Activated CD4-positive, alpha-beta T cell treated with anti-CD3 and anti-CD28 coated beads for 36 hours (primary cell): ENCODE results near the gene MAP7. TPM values are rescaled to one million over a fixed set of nuclear protein-coding genes. Genes with fewer than 3 reads are reported as not detected.
"Not testable (repeated sequence)": the region's sequence is repeated elsewhere in the genome, so short reads cannot be mapped to it uniquely, and the experiment has no call there.

Experiments
- ATAC-seq: fragments of 200-7000 bp; cut with Tn5 transposase; one replicate; pipeline ENCODE4 v1.10.0; 2021; ENCODE audit warnings: mild to moderate bottlenecking, moderate library complexity
- CTCF ChIA-PET: fragments of 350-600 bp; sonication (Branson Sonifier 250); formaldehyde crosslinking; loops from one replicate; lab custom pipeline; 2021; ENCODE audit warnings: antibody characterized with exemption; lab: Charles Lee
- POLR2A ChIA-PET: fragments of 350-600 bp; sonication (Branson Sonifier 250); formaldehyde crosslinking; loops from one replicate; lab custom pipeline; 2021; ENCODE audit warnings: antibody characterized with exemption, inconsistent platforms; lab: Charles Lee
- DNase-seq: peaks from one replicate; pipeline ENCODE4 v3.0.0-alpha.2; 2020
- H3K27ac Mint-ChIP-seq: one replicate; pipeline ENCODE4 v1.8.0; 2021; ENCODE audit warnings: mixed read lengths
- H3K27me3 Mint-ChIP-seq: one replicate; pipeline ENCODE4 v1.8.0; 2021; ENCODE audit warnings: mixed read lengths
- H3K36me3 Mint-ChIP-seq: one replicate; pipeline ENCODE4 v1.8.0; 2021; ENCODE audit warnings: low read depth, mixed read lengths
- H3K4me1 Mint-ChIP-seq: one replicate; pipeline ENCODE4 v1.8.0; 2021; ENCODE audit warnings: mixed read lengths
- H3K4me3 Mint-ChIP-seq: one replicate; pipeline ENCODE4 v1.8.0; 2021; ENCODE audit warnings: mild to moderate bottlenecking, moderate library complexity, mixed read lengths
- H3K9me3 Mint-ChIP-seq: one replicate; pipeline ENCODE4 v1.8.0; 2021; ENCODE audit warnings: low read depth, mixed read lengths
- intact Hi-C, 2 experiments: fragments of 100-400 bp; cut with DNase I in 1 of 2; cut with micrococcal nuclease in 1 of 2; formaldehyde crosslinking; loops; one replicate each; pipeline versions ENCODE4 v1.14.2 to v1.15.1; 2022 to 2024; cut with DNase I, micrococcal nuclease
- total RNA-seq, 2 experiments: library from RNA; stranded (reverse); gene quantifications; one replicate each; pipeline ENCODE4 v1.2.3, GENCODE V29; 2021

Gene MAP7
- total RNA-seq, 2 experiments from 2014 or later: 2.1 to 3.1 TPM

GRCh38 chr6:136404627-136405419 is 145.4 kb downstream of the MAP7 start:
- DNase-seq (no peak), ATAC-seq (no peak)
- intact Hi-C loops: no loop called here
- Mint-ChIP-seq H3K27ac (no peak overlapping the region), H3K9me3 (no peaks in the 10 kb centered on the region), H3K36me3 (no peaks in the 10 kb centered on the region), H3K27me3 (no peaks in the 10 kb centered on the region), H3K4me1 (peaks cover 1% of the 10 kb centered on the region), H3K4me3 (no peak overlapping the region)
- POLR2A ChIA-PET: no interaction called here
- CTCF ChIA-PET: interaction anchor here (0.6 to 0.8 kb wide), 3 partner anchors 11 to 54 kb away, joined by 3 to 6 read pairs (median 3); no protein-coding TSS in a partner anchor

GRCh38 chr6:136404007-136404406 is 146.2 kb downstream of the MAP7 start:
- DNase-seq (no peak), ATAC-seq (no peak)
- no peaks in the 10 kb centered on the region for H3K9me3 Mint-ChIP-seq
- POLR2A ChIA-PET: no interaction called here
- no peaks in the 10 kb centered on the region for H3K4me1 Mint-ChIP-seq
- no peak overlapping the region for H3K27ac Mint-ChIP-seq
- intact Hi-C loops: no loop called here
- H3K27me3 Mint-ChIP-seq: no peaks in the 10 kb centered on the region
- no peak overlapping the region for H3K4me3 Mint-ChIP-seq
- CTCF ChIA-PET: interaction anchor here (0.6 to 1.0 kb wide), 3 partner anchors 26 to 86 kb away, joined by 3 to 4 read pairs (median 3); no protein-coding TSS in a partner anchor
- H3K36me3 Mint-ChIP-seq: no peaks in the 10 kb centered on the region

GRCh38 chr6:136403110-136403980 is 146.9 kb downstream of the MAP7 start:
- intact Hi-C loops: no loop called here
- DNase-seq: no peak
- ATAC-seq: no peak
- CTCF ChIA-PET: interaction anchor here (0.8 to 1.0 kb wide), 2 partner anchors 26 to 85 kb away, joined by 3 to 4 read pairs; no protein-coding TSS in a partner anchor
- Mint-ChIP-seq H3K27me3 (no peaks in the 10 kb centered on the region), H3K4me3 (no peak overlapping the region), H3K36me3 (no peaks in the 10 kb centered on the region), H3K9me3 (no peaks in the 10 kb centered on the region), H3K27ac (no peak overlapping the region), H3K4me1 (no peaks in the 10 kb centered on the region)
- POLR2A ChIA-PET: no interaction called here

- intact Hi-C loops: no loop called here
Measured at GRCh38 chr6:136401749-136402148, 148.5 kb downstream of the MAP7 start.

GRCh38 chr6:136401236-136401635 is 149.0 kb downstream of the MAP7 start:
- H3K36me3 Mint-ChIP-seq, H3K27me3 Mint-ChIP-seq, ATAC-seq, H3K9me3 Mint-ChIP-seq, DNase-seq, intact Hi-C loops, POLR2A ChIA-PET, H3K27ac Mint-ChIP-seq, H3K4me3 Mint-ChIP-seq, H3K4me1 Mint-ChIP-seq: not testable (repeated sequence)
- CTCF ChIA-PET: interaction anchor here (0.6 kb wide), 1 partner anchor 281 kb away, joined by 3 read pairs; no protein-coding TSS in a partner anchor

More at GRCh38 chr6:136401749-136402148, 148.5 kb downstream of the MAP7 start:
- DNase-seq (no peak), ATAC-seq (no peak)
- no peaks in the 10 kb centered on the region for H3K27me3 Mint-ChIP-seq
- H3K36me3 Mint-ChIP-seq: no peaks in the 10 kb centered on the region
- no peaks in the 10 kb centered on the region for H3K9me3 Mint-ChIP-seq
- POLR2A ChIA-PET: interaction anchor here (0.7 kb wide), 1 partner anchor 1935 kb away, joined by 3 read pairs; no protein-coding TSS in a partner anchor
- H3K27ac Mint-ChIP-seq: no peak overlapping the region
- CTCF ChIA-PET: interaction anchor here (0.6 kb wide), 1 partner anchor 280 kb away, joined by 3 read pairs; no protein-coding TSS in a partner anchor
- H3K4me1 Mint-ChIP-seq: no peaks in the 10 kb centered on the region
- H3K4me3 Mint-ChIP-seq: no peak overlapping the region

GRCh38 chr6:136398453-136398852 is 151.8 kb downstream of the MAP7 start:
- H3K9me3 Mint-ChIP-seq: no peaks in the 10 kb centered on the region
- no peak overlapping the region for H3K4me3 Mint-ChIP-seq
- H3K4me1 Mint-ChIP-seq: no peaks in the 10 kb centered on the region
- no peak overlapping the region for H3K27ac Mint-ChIP-seq
- ATAC-seq: no peak
- no peak for DNase-seq
- H3K36me3 Mint-ChIP-seq: no peaks in the 10 kb centered on the region
- intact Hi-C loops: no loop called here
- CTCF ChIA-PET: no interaction called here
- peaks cover 2% of the 10 kb centered on the region for H3K27me3 Mint-ChIP-seq
- POLR2A ChIA-PET: no interaction called here

GRCh38 chr6:136396908-136397307 is 153.3 kb downstream of the MAP7 start:
- POLR2A ChIA-PET: interaction anchor here (0.7 kb wide), 1 partner anchor 17 kb away, joined by 3 read pairs; no protein-coding TSS in a partner anchor
- no peaks in the 10 kb centered on the region for H3K36me3 Mint-ChIP-seq
- H3K4me3 Mint-ChIP-seq: no peak overlapping the region
- H3K27ac Mint-ChIP-seq: no peak overlapping the region
- no peaks in the 10 kb centered on the region for H3K9me3 Mint-ChIP-seq
- no peaks in the 10 kb centered on the region for H3K4me1 Mint-ChIP-seq
- DNase-seq: no peak
- intact Hi-C loops: no loop called here
- peaks cover 2% of the 10 kb centered on the region for H3K27me3 Mint-ChIP-seq
- CTCF ChIA-PET: no interaction called here
- no peak for ATAC-seq

GRCh38 chr6:136390959-136391358 is 159.3 kb downstream of the MAP7 start:
- H3K27me3 Mint-ChIP-seq, H3K27ac Mint-ChIP-seq, H3K4me1 Mint-ChIP-seq, H3K4me3 Mint-ChIP-seq, DNase-seq, ATAC-seq, CTCF ChIA-PET, H3K9me3 Mint-ChIP-seq, intact Hi-C loops, H3K36me3 Mint-ChIP-seq, POLR2A ChIA-PET: not testable (repeated sequence)

- H3K27ac Mint-ChIP-seq: no peak overlapping the region
- POLR2A ChIA-PET: no interaction called here
- ATAC-seq (no peak), DNase-seq (no peak)
- no peaks in the 10 kb centered on the region for H3K4me1 Mint-ChIP-seq
- CTCF ChIA-PET: interaction anchor here (0.6 to 1.6 kb wide), 6 partner anchors 9 to 163 kb away, joined by 3 to 4 read pairs (median 3); partner anchors contain the start of gene MAP7
- intact Hi-C loops: no loop called here
- H3K4me3 Mint-ChIP-seq: no peak overlapping the region
- no peaks in the 10 kb centered on the region for H3K36me3 Mint-ChIP-seq
- no peaks in the 10 kb centered on the region for H3K27me3 Mint-ChIP-seq
- H3K9me3 Mint-ChIP-seq: no peaks in the 10 kb centered on the region
Measured at GRCh38 chr6:136387316-136387715, 162.9 kb downstream of the MAP7 start.

- Mint-ChIP-seq H3K9me3 (no peaks in the 10 kb centered on the region), H3K4me1 (no peaks in the 10 kb centered on the region)
Measured at GRCh38 chr6:136383268-136383937, 166.8 kb downstream of the MAP7 start.

GRCh38 chr6:136382676-136383252 is 167.5 kb downstream of the MAP7 start:
- Mint-ChIP-seq H3K27ac (no peak overlapping the region), H3K36me3 (no peaks in the 10 kb centered on the region), H3K4me1 (no peaks in the 10 kb centered on the region), H3K4me3 (no peak overlapping the region), H3K27me3 (no peaks in the 10 kb centered on the region), H3K9me3 (no peaks in the 10 kb centered on the region)
- DNase-seq: no peak
- ChIA-PET CTCF (no interaction called here), POLR2A (no interaction called here)
- no peak for ATAC-seq
- intact Hi-C loops: no loop called here

More at GRCh38 chr6:136383268-136383937, 166.8 kb downstream of the MAP7 start:
- CTCF ChIA-PET: no interaction called here
- ATAC-seq (no peak), DNase-seq (no peak)
- POLR2A ChIA-PET: no interaction called here
- no peak overlapping the region for H3K4me3 Mint-ChIP-seq
- H3K27me3 Mint-ChIP-seq: no peaks in the 10 kb centered on the region
- H3K36me3 Mint-ChIP-seq: no peaks in the 10 kb centered on the region
- no peak overlapping the region for H3K27ac Mint-ChIP-seq
- intact Hi-C loops: no loop called here
